GM19395 (cell line): ENCODE data around the gene CD47.

Experiments
- ATAC-seq: cut with Tn5 transposase; IDR thresholded peaks from one replicate; pipeline ENCODE4 v1.9.1; 2021; ENCODE audit warnings: mild to moderate bottlenecking, moderate library complexity; ENCODE audit not compliant: unreplicated experiment

CD47 gene

GRCh38 chr3:108093616-108094015, 2.8 kb upstream of the CD47 start:
- ATAC-seq, result no peak

- ATAC-seq, result no peak
These were observed 2.2 kb upstream of the CD47 start for GRCh38 chr3:108093021-108093420.

GRCh38 chr3:108092501-108092900, 1.7 kb upstream of the CD47 start:
- ATAC-seq, result no peak

GRCh38 chr3:108091498-108092250, 843 bp upstream of the CD47 start:
- ATAC-seq, result no peak

GRCh38 chr3:108090049-108090700, 656 bp downstream of the CD47 start:
- ATAC-seq, result peak; percentile 39

- ATAC-seq, result no peak
These were observed 1.3 kb downstream of the CD47 start for GRCh38 chr3:108089579-108089978.

- ATAC-seq, result peak; percentile 47
These were observed 2.1 kb downstream of the CD47 start for GRCh38 chr3:108088697-108089096.

GRCh38 chr3:108088146-108088545, 2.7 kb downstream of the CD47 start:
- ATAC-seq, result no peak

- ATAC-seq, result no peak
These were observed 4.2 kb downstream of the CD47 start for GRCh38 chr3:108086653-108087052.

GRCh38 chr3:108085810-108086350, 5.0 kb downstream of the CD47 start:
- no peak for ATAC-seq

GRCh38 chr3:108085370-108085769, 5.5 kb downstream of the CD47 start:
- ATAC-seq, result no peak

GRCh38 chr3:108079877-108080276, 11.0 kb downstream of the CD47 start:
- ATAC-seq, result no peak

GRCh38 chr3:108079043-108079442, 11.8 kb downstream of the CD47 start:
- no peak for ATAC-seq

GRCh38 chr3:108076564-108076963, 14.3 kb downstream of the CD47 start:
- no peak for ATAC-seq

- no peak for ATAC-seq
These were observed 16.9 kb downstream of the CD47 start for GRCh38 chr3:108073764-108074431.

- ATAC-seq, result no peak
These were observed 19.5 kb downstream of the CD47 start for GRCh38 chr3:108071368-108071767.

GRCh38 chr3:108070356-108070755, 20.5 kb downstream of the CD47 start:
- no peak for ATAC-seq

- ATAC-seq, result no peak
These were observed 23.1 kb downstream of the CD47 start for GRCh38 chr3:108067768-108068167.

GRCh38 chr3:108065096-108065495, 25.7 kb downstream of the CD47 start:
- ATAC-seq, result no peak

GRCh38 chr3:108064293-108064887, 26.4 kb downstream of the CD47 start:
- no peak for ATAC-seq

GRCh38 chr3:108062051-108062450, 28.8 kb downstream of the CD47 start:
- ATAC-seq, result peak; percentile 78
